Uterus (tissue), 4 donors: ENCODE results near the gene MICAL3. TPM values are rescaled to one million over a fixed set of nuclear protein-coding genes. Genes with fewer than 3 reads are reported as not detected.
A peak's percentile ranks its signal among the peaks of the same experiment; 100 is the strongest.

Experiments used
- DNase-seq, 2 donors: peaks; one replicate each; pipeline ENCODE4 v3.0.0-alpha.2; 2019 to 2020
- H3K27ac ChIP-seq, 2 donors: fragments of 200-600 bp; sonication (generic); 1 replicate in 1 of 2; 2 replicates in 1 of 2; pipeline ENCODE4 v1.5.1; 2016 to 2018
- H3K27me3 ChIP-seq, 2 donors: fragments of 200-600 bp; sonication (generic); one replicate each; pipeline ENCODE4 v1.5.1; 2018 to 2019; ENCODE audit warnings: control low read depth in 1 of 2
- H3K36me3 ChIP-seq, 2 donors: fragments of 200-600 bp; sonication (generic); one replicate each; pipeline ENCODE4 v1.5.1; 2019; ENCODE audit warnings: control low read depth in 1 of 2
- H3K4me1 ChIP-seq, 2 donors: fragments of 200-600 bp; sonication (generic); one replicate each; pipeline ENCODE4 v1.5.1; 2018 to 2019; ENCODE audit warnings: control low read depth in 1 of 2
- H3K4me3 ChIP-seq, 2 donors: fragments of 200-600 bp; sonication (generic); 1 replicate in 1 of 2; 2 replicates in 1 of 2; pipeline ENCODE4 v1.5.1; 2018 to 2019; ENCODE audit warnings: mild to moderate bottlenecking in 1 of 2
- H3K9me3 ChIP-seq, 2 donors: fragments of 200-600 bp; sonication (generic); one replicate each; pipeline ENCODE4 v1.5.1; 2019; ENCODE audit warnings: control low read depth in 1 of 2
- CTCF ChIP-seq, 4 experiments: fragments of 200-600 bp in 2 of 4; fragments of 450-650 bp in 2 of 4; sonication (generic) in 2 of 4; IDR thresholded peaks; one replicate each; pipeline ENCODE4 v1.5.1; 2016 to 2019; ENCODE audit warnings: antibody characterized with exemption in 4 of 4, mild to moderate bottlenecking in 2 of 4, moderate library complexity in 1 of 4
- POLR2A ChIP-seq, 2 donors: fragments of 450-650 bp; IDR thresholded peaks; one replicate each; pipeline ENCODE4 v1.6.1; 2016; ENCODE audit warnings: antibody characterized with exemption in 2 of 2, mild to moderate bottlenecking in 1 of 2, moderate library complexity in 1 of 2
- intact Hi-C: fragments of 100-400 bp; cut with DNase I; formaldehyde crosslinking; loops from one replicate; pipeline ENCODE4 v1.15.1; 2023; ENCODE audit warnings: low total_unique reads
- total RNA-seq, 4 donors: library from RNA; depleted of rRNA in 3 of 4; stranded (reverse); fragments of >200 nt in 3 of 4; gene quantifications; one replicate each; pipeline versions ENCODE4 v1.1.0 to v1.2.4, GENCODE V29; 2014 to 2023
- donor health status: DM: yes; HTN: yes; CAD: no.

The MICAL3 gene
- total RNA-seq, 4 donors from 2014 or later: 13.5 to 167 (median 47.2) TPM

- Histone ChIP-seq H3K4me3 (no peak overlapping the region), H3K36me3 (no peaks in the 10 kb centered on the region), H3K27ac (peak overlapping the region; percentile 51 to 74), H3K9me3 (no peaks in the 10 kb centered on the region), H3K4me1 (no peaks in the 10 kb centered on the region), H3K27me3 (no peaks in the 10 kb centered on the region)
- no peak for TF ChIP-seq CTCF (IDR thresholded peaks at IDR 0.05)
- no peak for TF ChIP-seq POLR2A (IDR thresholded peaks at IDR 0.05)
- DNase-seq: no peak
- intact Hi-C loops: no loop called here
Observed at GRCh38 chr22:17884893-17885292, 139.5 kb downstream of the MICAL3 start.

GRCh38 chr22:17884084-17884483 is 140.3 kb downstream of the MICAL3 start:
- TF ChIP-seq CTCF (IDR thresholded peaks at IDR 0.05) (no peak), POLR2A (IDR thresholded peaks at IDR 0.05) (no peak)
- H3K27me3 ChIP-seq: no peaks in the 10 kb centered on the region
- peak overlapping the region; percentile 51 to 74 for H3K27ac ChIP-seq
- DNase-seq: no peak
- no peaks in the 10 kb centered on the region for H3K9me3 ChIP-seq
- no peak overlapping the region for H3K4me3 ChIP-seq
- intact Hi-C loops: no loop called here
- H3K4me1 ChIP-seq: no peaks in the 10 kb centered on the region
- no peaks in the 10 kb centered on the region for H3K36me3 ChIP-seq

GRCh38 chr22:17883356-17883755 is 141.0 kb downstream of the MICAL3 start:
- H3K9me3 ChIP-seq: no peaks in the 10 kb centered on the region
- intact Hi-C loops: no loop called here
- no peaks in the 10 kb centered on the region for H3K4me1 ChIP-seq
- no peak for DNase-seq
- TF ChIP-seq CTCF (IDR thresholded peaks at IDR 0.05) (no peak), POLR2A (IDR thresholded peaks at IDR 0.05) (no peak)
- peak overlapping the region in 1 of 2 donors; percentile 51 for H3K27ac ChIP-seq
- no peak overlapping the region for H3K4me3 ChIP-seq
- H3K36me3 ChIP-seq: no peaks in the 10 kb centered on the region
- no peaks in the 10 kb centered on the region for H3K27me3 ChIP-seq

- TF ChIP-seq CTCF (IDR thresholded peaks at IDR 0.05) (no peak), POLR2A (IDR thresholded peaks at IDR 0.05) (no peak)
- intact Hi-C loops: no loop called here
- H3K36me3 ChIP-seq: no peaks in the 10 kb centered on the region
- no peaks in the 10 kb centered on the region for H3K4me1 ChIP-seq
- no peak overlapping the region for H3K27ac ChIP-seq
- H3K4me3 ChIP-seq: no peak overlapping the region
- no peaks in the 10 kb centered on the region for H3K27me3 ChIP-seq
- DNase-seq: no peak
- no peaks in the 10 kb centered on the region for H3K9me3 ChIP-seq
Observed at GRCh38 chr22:17882727-17883126, 141.6 kb downstream of the MICAL3 start.

GRCh38 chr22:17882162-17882561 is 142.2 kb downstream of the MICAL3 start:
- intact Hi-C loops: no loop called here
- no peak for DNase-seq
- Histone ChIP-seq H3K4me1 (no peaks in the 10 kb centered on the region), H3K4me3 (no peak overlapping the region), H3K27me3 (no peaks in the 10 kb centered on the region), H3K27ac (no peak overlapping the region), H3K9me3 (no peaks in the 10 kb centered on the region), H3K36me3 (no peaks in the 10 kb centered on the region)
- TF ChIP-seq CTCF (IDR thresholded peaks at IDR 0.05) (no peak), POLR2A (IDR thresholded peaks at IDR 0.05) (no peak)
